Measurements from ENCODE around the gene STIM1. TPM values are rescaled to one million over a fixed set of nuclear protein-coding genes. Genes with fewer than 3 reads are reported as not detected.

Gene STIM1
- total RNA-seq, 1 experiment from 2014 or later = 15.2 TPM

DNA sequence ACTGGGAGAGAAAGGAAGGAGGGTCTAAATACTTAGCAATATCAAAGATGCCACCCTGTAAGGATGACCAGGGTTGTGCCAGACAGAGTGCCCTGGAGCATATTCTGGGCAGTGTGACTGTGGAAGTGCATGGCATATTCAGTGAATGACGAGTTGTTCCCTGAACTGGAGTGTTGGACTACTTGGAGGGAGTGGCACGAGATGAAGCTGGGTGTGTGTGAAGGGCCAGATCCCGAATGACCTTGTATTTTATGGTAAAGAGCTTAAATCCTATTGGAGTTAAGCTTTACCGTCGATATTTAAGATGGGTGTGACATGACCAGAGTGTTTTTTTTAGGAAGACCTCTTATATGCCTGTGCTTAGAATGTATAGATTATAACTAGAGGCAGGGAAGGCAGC lies 48.8 kb downstream of the STIM1 start:
- H4K5ac ChIP-seq (ENCODE audit: insufficient read length, low read depth, low read length) = no peak overlapping the region
- no peaks in the 10 kb centered on the region for H3K27me3 ChIP-seq (ENCODE audit: insufficient read depth, low read length)
- no peaks in the 10 kb centered on the region for H3K79me1 ChIP-seq (ENCODE audit: insufficient read depth, low read depth, low read length, poor library complexity, severe bottlenecking)
- Mint-ChIP-seq H3K4me3 (no peak overlapping the region), H3K4me1 (peaks cover 16% of the 10 kb centered on the region in 2 experiments), H3K36me3 (ENCODE audit: insufficient read depth in 1 of 3, low read depth in 3 of 3) (peaks cover 0 to 5% (median 0%) of the 10 kb centered on the region in 3 experiments; a peak in 3 of 7 replicates), H3K27me3 (ENCODE audit: low read depth) (no peaks in the 10 kb centered on the region), H3K27ac (no peak overlapping the region; a peak in 1 of 7 replicates), H3K9me3 (peaks cover 6 to 11% of the 10 kb centered on the region in 2 experiments; a peak in 4 of 5 replicates)
- H4K20me1 ChIP-seq (ENCODE audit: control insufficient read depth, insufficient read depth, insufficient read length) = no peaks in the 10 kb centered on the region
- no peaks in the 10 kb centered on the region for H3K79me2 ChIP-seq (ENCODE audit: insufficient read depth, low read length)
- no peak for DNase-seq
- no peaks in the 10 kb centered on the region for H3K4me1 ChIP-seq (ENCODE audit: insufficient read depth, low read length)
- H2BK15ac ChIP-seq (ENCODE audit: low read depth, low read length) = no peak overlapping the region
- H3K23me2 ChIP-seq (ENCODE audit: insufficient read length, low read depth, low read length, poor library complexity, severe bottlenecking) = no peaks in the 10 kb centered on the region
- no peak overlapping the region for H3K4ac ChIP-seq (ENCODE audit: low read depth, low read length)
- H3T11ph ChIP-seq (ENCODE audit: low read length) = no peak overlapping the region
- H4K8ac ChIP-seq (replicated peaks; ENCODE audit: insufficient read length, low read depth, low read length) = no peak overlapping the region
- H4K91ac ChIP-seq (ENCODE audit: insufficient read length, low read depth, low read length) = no peak overlapping the region
- no peak overlapping the region for H3K14ac ChIP-seq (ENCODE audit: insufficient read depth, low read length)
- no peak overlapping the region for H3K23ac ChIP-seq (ENCODE audit: insufficient read length, low read depth, low read length)
- H3K9ac ChIP-seq (ENCODE audit: extremely low read depth, insufficient read length, low read length) = no peak overlapping the region
- H3K56ac ChIP-seq (ENCODE audit: insufficient read length, low read depth, low read length) = no peak overlapping the region
- no peak overlapping the region for H2BK5ac ChIP-seq (ENCODE audit: insufficient read length, low read length)
- H2BK20ac ChIP-seq (ENCODE audit: low read depth, low read length, poor library complexity, severe bottlenecking) = no peak overlapping the region
- H3K18ac ChIP-seq (ENCODE audit: insufficient read length, low read depth, low read length) = no peak overlapping the region
- H2AFZ ChIP-seq (ENCODE audit: low read length) = no peak overlapping the region
- no peak overlapping the region for H2AK5ac ChIP-seq (ENCODE audit: insufficient read length, low read length)
- H3K27ac ChIP-seq (ENCODE audit: insufficient read length, low read depth, low read length) = no peak overlapping the region
- H3K4me2 ChIP-seq (ENCODE audit: insufficient read depth, insufficient read length, low read length) = no peak overlapping the region
- H2BK120ac ChIP-seq (ENCODE audit: low read depth, low read length, poor library complexity, severe bottlenecking) = no peak overlapping the region
- no peak overlapping the region for H2BK12ac ChIP-seq (ENCODE audit: insufficient read length, low read depth, low read length)
- TF ChIP-seq, protein P1, sequence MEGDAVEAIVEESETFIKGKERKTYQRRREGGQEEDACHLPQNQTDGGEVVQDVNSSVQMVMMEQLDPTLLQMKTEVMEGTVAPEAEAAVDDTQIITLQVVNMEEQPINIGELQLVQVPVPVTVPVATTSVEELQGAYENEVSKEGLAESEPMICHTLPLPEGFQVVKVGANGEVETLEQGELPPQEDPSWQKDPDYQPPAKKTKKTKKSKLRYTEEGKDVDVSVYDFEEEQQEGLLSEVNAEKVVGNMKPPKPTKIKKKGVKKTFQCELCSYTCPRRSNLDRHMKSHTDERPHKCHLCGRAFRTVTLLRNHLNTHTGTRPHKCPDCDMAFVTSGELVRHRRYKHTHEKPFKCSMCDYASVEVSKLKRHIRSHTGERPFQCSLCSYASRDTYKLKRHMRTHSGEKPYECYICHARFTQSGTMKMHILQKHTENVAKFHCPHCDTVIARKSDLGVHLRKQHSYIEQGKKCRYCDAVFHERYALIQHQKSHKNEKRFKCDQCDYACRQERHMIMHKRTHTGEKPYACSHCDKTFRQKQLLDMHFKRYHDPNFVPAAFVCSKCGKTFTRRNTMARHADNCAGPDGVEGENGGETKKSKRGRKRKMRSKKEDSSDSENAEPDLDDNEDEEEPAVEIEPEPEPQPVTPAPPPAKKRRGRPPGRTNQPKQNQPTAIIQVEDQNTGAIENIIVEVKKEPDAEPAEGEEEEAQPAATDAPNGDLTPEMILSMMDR (conservative IDR thresholded peaks at IDR 0.05) = no peak
- H3K9me3 ChIP-seq (ENCODE audit: control insufficient read depth, low read depth, low read length) = no peaks in the 10 kb centered on the region
- WGBS (ENCODE audit: extremely low coverage, insufficient read length, low lambda C conversion rate) = no CpG with 5 or more reads among the region's 5 CpGs

Measured in H9 (cell line).